ENCODE data around the gene HIP1R.

- TF ChIP-seq CTCF (IDR thresholded peaks at IDR 0.05) (no peak), ZFX (IDR thresholded peaks at IDR 0.05; ENCODE audit: borderline replicate concordance) (no peak)
Observed at GRCh38 chr12:122853582-122854245, 18.5 kb downstream of the HIP1R start.
